Brain microvascular endothelial cell (primary cell): ENCODE results near the gene FRMD4B.

ENCODE experiments used
- DNase-seq: peaks from one replicate; pipeline ENCODE4 v3.0.0-alpha.2; 2020
- H3K27ac ChIP-seq: fragments of 250-450 bp; sonication (Bioruptor Pico); 2 replicates; pipeline ENCODE4 v1.5.1; 2020; ENCODE audit warnings: mild to moderate bottlenecking, moderate library complexity
- H3K27me3 ChIP-seq: fragments of 250-450 bp; sonication (Bioruptor Pico); replicated peaks from 2 replicates; pipeline ENCODE4 v1.5.1; 2020; ENCODE audit warnings: mild to moderate bottlenecking
- H3K36me3 ChIP-seq: fragments of 250-450 bp; sonication (Bioruptor Pico); replicated peaks from 2 replicates; pipeline ENCODE4 v1.5.1; 2020; ENCODE audit warnings: mild to moderate bottlenecking
- H3K4me3 ChIP-seq: 2 replicates; pipeline ENCODE4 v1.5.1; 2011; ENCODE audit warnings: low read depth, mild to moderate bottlenecking, control low read depth, low read length, moderate library complexity
- CTCF ChIP-seq: IDR thresholded peaks from 2 replicates; pipeline ENCODE4 v1.5.1; 2011; ENCODE audit warnings: low read depth, mild to moderate bottlenecking, moderate library complexity, low read length, control low read depth, inconsistent platforms; ENCODE audit errors: missing control alignments
- in situ Hi-C: cut with HindIII; loops from 2 replicates; pipeline ENCODE4 v1.10.0; 2017; ENCODE audit warnings: low sequenced_read_pairs, low pct_ligation_motif_present

The FRMD4B gene

GRCh38 chr3:69360690-69361089 lies 25.2 kb downstream of the FRMD4B start:
- DNase-seq, result no peak
- in situ Hi-C loops, result no loop called here
- Histone ChIP-seq H3K4me3 (no peak overlapping the region), H3K27me3 (no peaks in the 10 kb centered on the region), H3K36me3 (no peaks in the 10 kb centered on the region), H3K27ac (no peak overlapping the region)
- no peak for TF ChIP-seq CTCF

- Histone ChIP-seq H3K27ac (no peak overlapping the region), H3K36me3 (no peaks in the 10 kb centered on the region), H3K4me3 (no peak overlapping the region), H3K27me3 (no peaks in the 10 kb centered on the region)
- DNase-seq, result no peak
- in situ Hi-C loops, result no loop called here
- no peak for TF ChIP-seq CTCF
Measured at GRCh38 chr3:69359916-69360315, 26.0 kb downstream of the FRMD4B start.

GRCh38 chr3:69359339-69359893 lies 26.5 kb downstream of the FRMD4B start:
- no peak for TF ChIP-seq CTCF
- Histone ChIP-seq H3K27ac (no peak overlapping the region), H3K4me3 (no peak overlapping the region), H3K36me3 (no peaks in the 10 kb centered on the region), H3K27me3 (no peaks in the 10 kb centered on the region)
- no peak for DNase-seq
- in situ Hi-C loops, result no loop called here

- no peaks in the 10 kb centered on the region for H3K36me3 ChIP-seq
- no peak overlapping the region for H3K27ac ChIP-seq
- no peak overlapping the region for H3K4me3 ChIP-seq
- in situ Hi-C loops, result no loop called here
- no peaks in the 10 kb centered on the region for H3K27me3 ChIP-seq
- no peak for TF ChIP-seq CTCF
- DNase-seq, result no peak
Measured at GRCh38 chr3:69357196-69357595, 28.7 kb downstream of the FRMD4B start.

GRCh38 chr3:69354948-69355347 lies 30.9 kb downstream of the FRMD4B start:
- no peaks in the 10 kb centered on the region for H3K27me3 ChIP-seq
- TF ChIP-seq CTCF, result no peak
- no peak overlapping the region for H3K27ac ChIP-seq
- in situ Hi-C loops, result no loop called here
- no peak overlapping the region for H3K4me3 ChIP-seq
- peak; percentile 34 for DNase-seq
- H3K36me3 ChIP-seq, result no peaks in the 10 kb centered on the region

GRCh38 chr3:69353503-69353902 lies 32.4 kb downstream of the FRMD4B start:
- no peak overlapping the region for H3K27ac ChIP-seq
- in situ Hi-C loops, result no loop called here
- no peaks in the 10 kb centered on the region for H3K27me3 ChIP-seq
- no peak for TF ChIP-seq CTCF
- no peak overlapping the region for H3K4me3 ChIP-seq
- H3K36me3 ChIP-seq, result no peaks in the 10 kb centered on the region
- no peak for DNase-seq
